Suppressor macrophage treated with lipopolysaccharide for 4 hours (primary cell): ENCODE measurements around the gene CTBP1.

Experiments used
- DNase-seq: peaks from one replicate; pipeline ENCODE4 v3.0.0-alpha.2; 2020

CTBP1 gene

GRCh38 chr4:1222036-1222789, 26.7 kb downstream of the CTBP1 start:
- no peak for DNase-seq

GRCh38 chr4:1221155-1221870, 27.6 kb downstream of the CTBP1 start:
- DNase-seq: no peak

DNA sequence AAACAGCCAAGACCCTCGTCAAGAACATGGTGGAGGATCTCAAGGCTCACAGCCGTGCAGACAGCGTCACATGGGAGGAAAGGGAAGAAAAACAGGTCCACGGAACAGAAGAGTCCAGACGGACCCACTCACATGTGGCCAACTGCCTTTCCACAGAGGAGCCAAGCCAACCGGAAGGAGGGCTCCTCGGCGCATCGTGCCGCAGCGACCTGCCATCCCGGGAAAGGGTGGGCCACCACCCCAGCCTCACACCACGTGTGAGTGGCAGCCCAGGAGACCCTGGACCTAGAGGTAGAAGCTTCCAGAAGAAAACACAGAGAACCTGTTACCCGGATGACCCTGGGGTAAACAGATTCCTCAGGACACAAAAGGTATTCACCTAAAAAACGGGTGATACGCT, 28.4 kb downstream of the CTBP1 start:
- no peak for DNase-seq

DNA sequence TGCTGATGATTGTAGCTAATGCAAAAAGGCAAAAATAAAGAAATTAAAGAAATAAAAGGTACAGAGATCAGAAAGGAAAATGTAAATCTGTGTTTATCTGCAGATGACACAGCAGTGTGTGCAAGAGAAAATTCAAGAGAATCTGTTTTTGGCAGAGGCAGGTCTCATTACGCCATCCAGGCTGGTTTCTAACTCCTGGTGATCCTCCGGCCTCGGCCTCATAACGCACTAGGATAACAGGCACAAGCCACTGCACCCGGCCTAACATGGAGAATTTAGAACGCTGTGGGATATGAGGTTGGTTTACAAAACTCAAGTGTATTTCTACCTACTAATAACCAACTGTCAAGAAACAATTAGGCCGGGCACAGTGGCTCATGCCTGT, 29.4 kb downstream of the CTBP1 start:
- DNase-seq: no peak

- peak; percentile 72 for DNase-seq
Observed at GRCh38 chr4:1218634-1219565, 30.0 kb downstream of the CTBP1 start.

DNA sequence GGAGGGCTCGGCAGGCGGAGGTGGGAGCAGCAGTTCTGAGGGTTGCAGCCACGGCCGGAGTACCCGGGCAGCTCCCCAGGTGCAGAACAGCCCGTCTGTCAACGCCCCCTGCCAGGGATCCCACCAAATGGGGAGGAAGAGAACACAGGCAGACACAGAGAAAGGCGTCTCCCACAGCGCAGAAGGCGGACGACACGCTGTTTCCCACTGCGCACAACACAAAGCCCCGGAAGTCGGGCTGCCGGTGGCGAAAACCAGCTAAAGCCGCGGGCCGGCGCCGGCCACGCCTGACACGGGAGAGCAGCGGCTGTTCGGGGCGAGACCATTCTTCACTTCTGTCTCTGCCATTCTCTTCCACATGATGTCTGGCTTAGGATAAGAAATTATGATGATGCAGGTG, 31.6 kb downstream of the CTBP1 start:
- DNase-seq: no peak

DNA sequence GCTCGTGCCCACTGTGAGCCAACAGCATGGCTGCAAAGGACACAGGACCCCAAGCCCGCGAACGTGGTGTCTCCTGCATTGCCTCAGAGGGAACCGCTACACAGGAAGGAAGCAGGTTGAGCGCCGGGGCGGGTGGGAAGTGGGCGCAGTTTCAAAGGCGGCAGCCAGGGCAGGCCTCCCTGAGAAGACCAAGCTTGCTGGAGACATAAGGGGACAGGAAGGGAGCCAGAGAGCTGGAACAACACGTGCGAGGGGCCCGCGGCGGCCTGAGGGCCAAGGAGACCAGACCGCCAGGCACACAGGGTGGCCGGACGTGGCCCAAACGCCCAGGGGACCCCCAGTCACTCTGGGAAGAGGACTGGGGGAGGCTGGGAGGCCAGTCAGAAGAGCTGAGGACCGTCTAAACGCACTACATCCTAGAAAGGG, 32.0 kb downstream of the CTBP1 start:
- peak; percentile 14 for DNase-seq

- DNase-seq: no peak
Observed at GRCh38 chr4:1216076-1216614, 32.8 kb downstream of the CTBP1 start.

DNA sequence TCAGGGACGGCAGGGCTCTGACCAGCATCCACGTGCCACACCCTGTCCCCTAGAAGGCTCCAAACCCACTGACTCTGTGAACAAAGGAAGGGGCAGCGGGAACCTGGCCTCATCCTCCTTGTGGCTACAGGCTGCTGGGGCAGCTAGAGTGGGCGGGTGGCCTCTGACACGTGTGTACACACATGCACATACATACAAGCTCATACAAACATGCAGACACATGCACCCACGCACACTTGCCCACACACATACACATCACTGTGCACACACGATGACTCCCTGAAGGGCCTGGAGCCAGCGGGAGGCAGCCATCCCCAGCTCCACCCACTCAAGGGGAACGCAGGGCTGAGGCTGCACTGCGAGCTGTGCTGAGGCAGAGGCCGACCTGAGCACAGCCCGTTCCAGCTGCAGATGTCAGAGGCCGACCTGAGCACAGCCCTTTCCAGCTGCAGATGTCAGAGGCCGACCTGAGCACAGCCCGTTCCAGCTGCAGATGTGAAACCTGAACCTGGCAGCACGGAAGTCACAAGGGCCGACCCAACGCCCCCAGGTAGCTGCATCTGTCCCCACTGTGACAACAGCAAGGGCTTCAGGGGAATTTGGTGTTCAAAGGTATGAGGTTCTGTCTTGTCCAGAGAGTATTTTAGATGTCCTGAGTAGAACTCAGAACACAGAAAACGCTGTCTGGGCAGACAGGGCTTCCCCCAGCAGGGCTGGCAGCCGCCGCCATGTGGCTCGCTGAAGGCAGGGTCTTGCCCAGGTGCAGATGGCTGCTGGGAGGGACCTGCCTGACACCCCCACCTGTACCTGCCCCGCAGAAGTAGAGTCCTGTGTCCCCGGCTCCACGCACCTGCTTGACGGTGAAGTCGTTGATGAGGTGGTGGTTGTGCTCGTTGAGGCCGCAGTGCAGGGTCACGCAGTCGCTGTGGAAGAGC, 33.5 kb downstream of the CTBP1 start:
- no peak for DNase-seq

- DNase-seq: no peak
Observed at GRCh38 chr4:1214101-1215095, 34.5 kb downstream of the CTBP1 start.

DNA sequence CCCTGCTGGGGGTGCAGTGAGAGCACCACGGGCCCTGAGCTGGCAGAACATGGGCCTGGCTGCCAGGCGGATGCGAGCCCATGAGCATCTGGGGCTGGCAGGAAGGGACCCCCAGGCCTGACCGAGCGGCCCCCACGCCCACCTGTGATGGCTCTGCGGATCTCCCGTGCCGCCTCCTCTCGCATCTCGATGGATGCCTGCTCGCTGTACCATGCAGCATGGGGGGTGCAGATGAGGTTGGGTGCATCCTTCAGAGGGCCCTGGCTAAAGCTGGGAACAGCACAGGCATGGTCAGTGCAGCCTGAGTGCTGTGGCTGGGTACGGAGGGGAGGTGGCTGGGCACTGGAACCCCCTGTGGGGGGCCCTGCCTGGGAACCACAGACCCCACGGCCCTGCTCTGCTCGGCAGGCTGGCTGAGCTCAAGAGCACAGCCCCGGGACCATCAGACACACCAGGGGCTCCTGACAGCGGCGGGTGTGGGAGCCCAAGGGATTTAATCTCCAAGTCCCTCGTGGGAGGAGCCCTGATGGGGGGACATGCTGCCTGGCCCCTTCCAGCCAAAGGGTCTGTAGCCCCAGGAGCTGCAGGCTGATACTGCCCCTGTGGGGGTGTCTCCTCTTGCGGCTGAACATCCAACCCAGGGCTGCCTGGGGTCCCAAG, 35.5 kb downstream of the CTBP1 start:
- DNase-seq: no peak

GRCh38 chr4:1212546-1213335, 36.2 kb downstream of the CTBP1 start:
- DNase-seq: no peak

DNA sequence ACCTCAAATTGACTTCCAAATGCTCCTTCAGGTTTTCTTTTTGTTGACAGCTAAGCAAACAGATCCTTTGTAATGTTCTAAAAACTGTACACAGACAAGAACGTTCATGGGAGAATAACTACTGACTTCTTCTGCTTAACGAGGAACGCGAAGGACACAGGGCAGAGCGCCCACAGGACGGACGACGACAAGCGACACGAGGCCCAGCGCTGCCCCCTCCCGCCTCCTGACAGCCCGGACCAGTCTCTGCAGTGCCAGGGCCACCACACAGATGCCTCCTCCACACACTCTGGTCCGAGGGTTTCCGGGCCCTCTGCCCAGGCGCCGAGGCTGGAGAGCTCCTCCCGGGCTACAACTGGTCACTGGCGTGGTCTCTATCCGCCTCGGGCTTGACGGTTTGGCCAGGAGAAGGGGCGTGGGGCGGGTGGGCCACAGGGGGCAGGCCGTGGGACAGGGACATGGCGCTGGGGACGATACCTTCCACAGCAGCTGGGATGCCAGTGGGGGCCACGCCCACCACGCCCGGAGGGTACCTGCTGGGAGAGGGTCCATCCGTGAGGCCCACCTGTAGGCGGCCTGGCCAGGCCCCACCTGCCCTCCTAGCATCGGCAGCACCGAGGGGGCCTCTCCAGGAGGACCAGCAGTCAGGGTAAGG, 36.9 kb downstream of the CTBP1 start:
- DNase-seq: no peak

GRCh38 chr4:1211371-1211770, 37.6 kb downstream of the CTBP1 start:
- DNase-seq: no peak

DNA sequence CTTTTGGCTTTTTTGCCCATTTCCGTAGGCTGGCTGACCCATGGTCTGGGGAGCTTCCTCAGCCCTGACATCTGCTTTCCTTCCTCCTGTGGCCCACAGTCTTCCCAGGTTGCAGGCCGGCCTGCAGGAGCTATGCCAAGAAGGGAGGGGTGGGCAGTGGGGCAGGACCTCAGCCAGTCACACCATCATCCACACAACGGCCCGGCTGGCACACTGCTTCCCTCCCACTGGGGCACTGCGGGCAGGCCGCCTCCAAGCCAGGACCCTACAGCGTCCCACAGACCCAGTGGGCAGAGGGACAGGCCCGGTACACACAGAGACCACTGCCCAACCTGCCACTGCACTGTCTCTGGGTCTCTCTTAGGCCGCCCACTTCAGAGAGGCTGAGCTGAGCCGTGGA, 38.0 kb downstream of the CTBP1 start:
- no peak for DNase-seq

GRCh38 chr4:1210241-1210841, 38.6 kb downstream of the CTBP1 start:
- no peak for DNase-seq

DNA sequence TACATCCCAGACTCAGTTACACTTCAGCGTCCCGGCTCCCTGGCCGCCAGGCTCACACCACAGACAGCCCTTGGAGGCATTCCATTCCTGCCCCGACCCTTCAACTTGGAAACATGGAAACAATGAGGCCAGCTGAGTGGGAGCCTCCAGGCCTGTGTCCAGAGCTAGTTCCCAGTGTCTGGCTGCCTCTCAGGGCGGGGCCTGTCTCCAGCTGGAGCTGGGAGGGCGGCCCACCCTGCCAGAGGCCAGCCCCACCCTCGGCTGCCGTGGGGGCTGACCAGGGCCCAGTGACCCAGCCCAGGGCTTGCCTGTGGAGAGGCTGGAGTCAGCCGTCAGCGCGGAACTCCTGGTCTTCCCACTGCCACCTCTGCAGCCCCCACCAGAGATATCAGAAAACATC, 39.1 kb downstream of the CTBP1 start:
- no peak for DNase-seq

DNA sequence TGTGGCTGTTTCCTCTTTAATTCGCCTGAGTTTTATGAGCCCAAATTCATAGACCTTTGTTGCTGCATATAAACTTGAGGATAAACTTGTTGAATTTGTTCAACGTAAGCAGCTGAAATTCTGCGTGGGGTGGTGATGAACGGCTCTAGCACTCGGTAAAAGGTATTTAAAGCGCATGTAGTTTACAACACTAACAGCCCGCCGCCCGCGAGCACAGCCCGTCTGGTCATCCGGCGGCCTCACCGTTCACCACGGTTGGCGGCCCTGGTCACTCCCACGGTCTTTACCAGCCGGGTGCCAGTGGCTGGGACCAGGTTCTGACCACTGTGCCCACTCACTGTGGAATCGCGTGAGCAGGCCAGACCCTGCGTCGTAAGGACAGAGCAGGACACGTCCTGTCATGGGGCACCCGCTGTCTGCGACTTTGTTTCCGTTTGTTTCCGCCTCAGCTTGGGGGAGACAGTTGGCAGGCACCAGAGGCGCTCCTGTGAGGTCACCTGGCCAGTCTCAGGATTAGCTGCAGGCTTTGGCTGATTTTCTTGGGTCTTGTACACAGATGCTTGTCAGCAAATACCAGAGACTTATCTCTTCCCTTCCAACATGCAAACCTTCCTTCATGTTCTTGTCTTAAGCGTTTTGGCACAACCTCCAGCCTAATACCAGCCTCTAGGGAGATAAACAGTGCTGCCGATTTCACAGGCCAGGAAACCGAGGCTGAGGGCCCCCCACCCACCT, 39.8 kb downstream of the CTBP1 start:
- no peak for DNase-seq
